Stimulated activated CD8-positive, alpha-beta memory T cell treated with anti-CD3 and anti-CD28 coated beads, Interleukin-15, amount 100 ng/mL, for 4 hours (primary cell): Measurements from ENCODE around the gene ZNF747.

Source experiments
- DNase-seq, 2 donors: peaks; one replicate each; pipeline ENCODE4 v3.0.0-alpha.2; 2020; ENCODE audit warnings: low read depth in 2 of 2

ZNF747 gene

DNA sequence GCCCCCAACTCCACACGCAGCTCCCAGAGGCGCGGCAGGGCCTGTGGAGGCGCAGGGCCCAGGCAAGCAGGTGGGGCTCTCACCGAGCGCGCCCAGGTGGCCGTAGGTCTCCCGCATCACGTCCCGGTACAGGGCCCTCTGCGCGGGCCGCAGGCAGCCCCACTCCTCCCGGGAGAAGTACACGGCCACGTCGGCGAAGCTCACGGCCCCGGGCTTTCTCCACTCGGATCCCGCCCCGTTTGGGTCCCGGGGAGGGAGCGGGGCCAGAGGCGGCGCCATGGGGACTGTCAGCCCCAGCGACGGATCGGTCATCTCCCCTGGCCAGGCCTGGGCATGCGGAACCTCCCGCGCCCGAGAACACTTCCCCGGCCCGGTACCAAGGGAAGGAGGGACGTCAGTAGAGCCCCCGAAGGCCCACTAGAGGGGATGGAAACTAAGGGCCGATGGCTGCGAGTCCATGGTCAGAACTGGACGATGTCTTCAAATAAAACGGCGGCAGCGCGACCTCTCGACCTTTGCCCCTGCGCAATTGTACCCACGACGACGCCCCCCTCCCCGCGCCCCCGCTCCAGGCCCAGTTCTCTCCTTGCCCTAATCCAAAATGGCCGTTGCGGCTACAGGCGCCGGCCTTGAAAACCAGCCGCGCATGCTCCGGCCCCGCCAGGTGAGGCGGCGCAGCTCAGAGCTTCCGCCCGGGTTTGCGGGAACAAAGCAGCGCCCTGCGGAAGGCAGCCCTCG is at the start of gene ZNF747:
Gene ZNF747, minus strand, starts transcription at position 491 of the 738 bp plus-strand sequence. Its CDS starts 179 bp downstream, at position 312.
- DNase-seq: peak; percentile 85 to 88

- DNase-seq: no peak
Observed at GRCh38 chr16:30582611-30583340, 48.1 kb upstream of the ZNF747 start.

DNA sequence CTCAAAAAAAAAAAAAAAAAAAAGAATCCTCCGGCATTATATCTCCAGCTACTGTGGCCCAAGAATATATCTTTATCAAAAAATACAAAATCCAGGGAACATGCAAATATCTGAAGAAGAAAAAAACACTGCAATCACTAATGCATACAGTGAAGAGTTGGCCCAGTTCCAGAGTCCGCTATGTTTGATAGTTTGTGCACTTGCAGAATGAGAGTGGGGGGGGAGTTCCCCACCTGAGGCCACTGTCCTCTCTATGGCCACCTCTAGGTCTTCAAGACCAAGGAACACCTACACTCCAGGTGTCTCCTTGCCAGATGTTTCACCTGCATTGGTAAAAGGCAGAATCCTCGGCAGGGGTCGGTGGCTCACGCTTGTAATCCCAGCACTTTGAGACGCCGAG is 46.8 kb upstream of the ZNF747 start:
- no peak for DNase-seq

DNA sequence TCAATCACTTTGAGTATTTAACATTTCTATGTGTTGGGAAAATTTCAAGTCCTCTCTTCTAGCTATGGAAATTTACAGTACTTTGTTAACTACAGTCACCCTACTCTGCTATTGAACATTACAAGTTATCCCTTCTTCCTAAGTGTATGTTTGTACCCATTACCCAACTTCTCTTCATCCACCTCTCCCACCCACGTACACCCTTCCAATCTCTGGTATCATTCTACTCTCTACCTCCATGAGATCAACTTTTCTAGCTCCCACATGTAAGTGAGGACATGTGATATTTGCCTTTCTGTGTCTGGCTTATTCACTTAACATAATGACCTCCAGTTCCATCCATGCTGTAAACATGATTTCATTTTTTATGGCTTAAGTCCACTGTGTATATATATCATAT is 40.0 kb upstream of the ZNF747 start:
- DNase-seq: no peak

GRCh38 chr16:30571445-30572322 is 37.0 kb upstream of the ZNF747 start, which contains the start of gene ZNF688:
Gene ZNF688 (minus strand): TSS chr16:30571714. CDS start chr16:30571629, 85 bp downstream.
- peak; percentile 85 to 96 for DNase-seq

DNA sequence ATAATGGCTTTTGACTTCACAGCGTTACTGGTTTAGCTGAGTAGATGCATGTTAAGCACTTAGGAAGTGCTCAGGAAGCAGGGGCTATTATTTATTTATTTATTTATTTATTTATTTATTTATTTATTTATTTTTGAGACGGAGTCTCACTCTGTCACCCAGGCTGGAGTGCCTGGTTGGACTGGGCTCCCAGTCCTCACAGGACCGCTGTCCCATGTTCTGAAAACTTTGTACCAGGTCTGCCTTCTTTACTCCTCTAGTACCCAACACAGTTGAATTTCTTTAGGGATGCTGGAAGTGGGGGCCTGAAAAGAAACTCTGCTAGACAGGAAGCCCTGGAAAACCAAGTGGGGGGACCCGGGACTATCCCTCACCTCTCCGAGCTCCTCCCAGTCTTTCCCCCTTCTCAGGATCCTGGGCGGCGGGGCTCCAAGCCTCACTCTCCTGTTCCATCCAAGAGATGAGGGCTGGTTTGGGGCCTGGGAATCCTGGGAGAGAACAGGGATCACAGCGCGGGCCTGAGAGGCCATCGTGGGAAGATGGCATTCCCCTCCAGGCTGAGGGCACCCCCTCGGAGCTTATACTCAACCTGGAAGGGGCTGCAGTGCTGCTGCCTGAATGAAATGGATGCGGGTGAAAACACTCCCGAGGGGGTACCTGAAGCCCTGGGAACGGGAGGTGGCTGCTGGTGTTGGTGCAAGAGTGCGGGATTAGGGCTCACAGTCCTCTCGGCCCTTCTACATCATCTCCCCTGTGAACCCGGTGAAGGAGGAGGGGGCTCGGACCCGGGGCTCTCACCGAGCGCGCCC is 36.2 kb upstream of the ZNF747 start:
- DNase-seq: no peak

DNA sequence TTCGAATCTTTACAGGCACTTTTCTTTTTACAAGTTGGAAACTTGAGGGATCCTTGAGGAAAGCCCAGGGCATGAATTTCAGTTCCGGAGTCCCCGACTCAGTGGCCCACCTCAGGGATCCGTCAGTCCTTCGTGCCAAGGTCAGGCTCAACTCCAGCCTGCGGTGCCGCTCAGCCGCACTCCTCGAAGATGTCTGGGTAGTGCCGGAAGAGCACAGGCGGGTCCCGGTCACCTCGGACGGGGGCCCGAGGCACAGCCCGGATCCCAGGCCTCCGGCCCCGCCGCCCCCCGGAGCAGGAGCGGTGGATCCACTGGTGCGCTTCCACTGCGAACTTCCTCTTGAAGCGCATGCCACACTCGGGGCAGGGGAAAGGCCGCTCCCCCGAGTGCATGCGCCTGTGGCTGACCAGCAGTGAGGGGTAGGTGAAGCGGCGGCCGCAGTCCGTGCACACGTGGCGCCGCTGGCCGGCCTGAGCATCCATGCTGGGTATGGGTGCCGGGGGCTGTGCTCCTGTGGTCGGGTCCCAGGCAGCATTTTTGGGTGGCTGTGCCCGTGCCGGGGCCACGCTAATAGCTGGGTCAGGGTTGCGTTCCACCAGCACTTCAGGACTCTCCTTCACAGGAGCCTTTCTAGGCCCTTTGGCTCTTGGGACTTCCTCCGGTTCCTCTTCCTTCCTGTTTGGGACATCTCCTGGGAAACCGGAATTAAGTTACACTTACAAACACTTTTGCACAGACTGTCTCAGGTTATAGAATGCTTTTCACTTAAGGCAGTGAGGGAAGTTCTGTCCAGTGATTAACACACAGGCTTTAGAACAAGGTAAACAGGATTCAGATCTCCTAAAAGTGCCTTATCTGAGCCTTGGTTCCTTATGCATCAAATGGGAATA is 35.3 kb upstream of the ZNF747 start:
- DNase-seq: no peak

DNA sequence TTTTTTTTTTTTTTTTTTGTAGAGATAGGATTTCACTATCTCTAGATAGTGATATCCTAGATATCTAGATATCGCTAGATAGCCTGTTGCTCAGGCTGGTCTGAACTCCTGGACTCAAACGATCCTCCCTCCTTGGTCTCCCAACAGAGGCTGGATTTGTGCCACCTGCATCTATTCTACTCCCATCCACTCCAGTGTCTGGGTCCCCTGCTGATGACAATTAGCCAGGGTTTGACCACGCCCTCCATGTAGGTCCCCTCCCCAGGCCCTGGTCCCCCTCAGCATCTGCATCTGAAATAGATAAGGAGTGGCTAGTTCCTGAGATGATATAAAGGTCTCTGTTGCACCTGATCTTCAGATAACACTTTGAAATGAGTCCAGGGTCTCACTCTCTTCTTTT is 34.6 kb upstream of the ZNF747 start:
- DNase-seq: no peak

GRCh38 chr16:30567991-30568638 is 33.5 kb upstream of the ZNF747 start:
- no peak for DNase-seq

DNA sequence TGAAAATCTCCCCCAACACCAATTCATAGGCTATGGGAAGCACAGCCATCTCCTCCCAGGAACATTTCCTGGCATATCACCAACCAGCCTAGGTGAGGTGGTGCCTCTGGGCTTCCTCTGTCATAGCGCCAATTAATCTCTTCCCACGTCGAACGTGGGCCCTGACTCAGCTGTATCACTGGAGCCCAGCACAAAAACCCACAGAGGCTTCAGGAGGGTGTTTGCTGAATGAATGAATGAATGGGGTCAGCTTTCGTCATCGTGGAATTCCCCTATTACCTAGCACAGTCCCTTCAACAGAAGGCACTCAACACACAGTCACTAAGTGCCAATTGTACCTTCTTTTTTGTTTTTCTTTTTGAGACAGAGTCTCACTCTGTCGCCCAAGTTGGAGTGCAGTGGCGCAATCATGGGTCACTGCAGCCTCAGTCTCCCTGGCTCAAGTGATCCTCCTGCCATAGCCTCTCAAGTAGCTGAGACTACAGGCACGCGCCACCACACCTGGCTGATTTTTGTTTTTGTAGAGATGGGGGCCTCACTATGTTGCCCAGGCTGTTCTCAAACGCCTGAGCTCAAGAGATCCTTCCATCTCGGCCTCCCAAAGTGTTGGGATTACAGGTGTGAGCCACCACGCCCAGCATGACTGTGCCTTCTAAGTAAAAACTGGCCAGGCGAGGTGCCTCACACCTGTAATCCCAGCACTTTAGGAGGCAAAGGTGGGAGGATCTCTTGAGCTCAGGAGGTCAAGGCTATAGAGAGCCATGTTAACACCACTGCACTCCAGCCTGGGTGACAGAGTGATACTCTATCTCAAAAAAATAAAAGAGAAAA is 32.7 kb upstream of the ZNF747 start:
- peak in 1 of 2 donors; percentile 57 for DNase-seq

GRCh38 chr16:30566531-30566930 is 31.9 kb upstream of the ZNF747 start:
- no peak for DNase-seq

DNA sequence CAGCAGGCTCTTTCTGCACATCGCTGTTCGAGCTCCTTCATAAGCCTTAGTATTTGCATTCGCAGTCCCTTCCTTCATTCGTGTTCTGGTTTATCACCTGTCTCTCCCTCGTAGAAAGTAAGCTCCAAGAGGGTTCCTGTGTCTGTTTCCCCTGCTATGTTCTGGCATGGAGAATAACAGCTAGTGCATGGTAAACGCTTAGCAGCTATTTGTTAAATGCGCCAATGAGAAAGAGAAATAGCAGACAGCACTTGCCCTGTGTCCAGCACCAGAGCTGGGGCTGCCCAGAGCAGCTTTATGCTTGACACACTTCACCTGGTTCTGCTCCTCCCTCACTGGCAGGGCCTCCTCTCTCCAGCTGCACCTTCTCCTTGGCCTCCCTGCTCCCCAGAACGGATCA is 31.3 kb upstream of the ZNF747 start:
- DNase-seq: no peak

DNA sequence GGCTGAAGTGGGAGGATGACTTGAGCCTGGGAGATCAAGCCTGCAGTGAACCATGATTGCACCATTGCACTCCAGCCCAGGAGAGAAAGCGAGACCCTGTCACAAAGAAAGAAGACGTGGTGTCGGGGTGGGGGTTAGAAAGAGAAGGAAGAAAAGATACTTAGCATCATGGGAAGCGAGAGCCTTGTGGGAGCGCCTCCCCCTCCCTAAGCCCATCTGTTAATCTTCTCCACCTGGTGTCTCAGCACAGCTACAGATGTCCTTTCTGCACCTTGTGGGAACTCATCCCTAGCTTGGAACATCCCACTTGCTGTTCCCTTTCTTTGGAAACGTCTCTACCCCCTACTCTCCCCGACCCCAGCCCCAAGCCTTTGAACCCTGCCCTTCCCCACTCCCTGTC is 30.9 kb upstream of the ZNF747 start:
- DNase-seq: no peak

DNA sequence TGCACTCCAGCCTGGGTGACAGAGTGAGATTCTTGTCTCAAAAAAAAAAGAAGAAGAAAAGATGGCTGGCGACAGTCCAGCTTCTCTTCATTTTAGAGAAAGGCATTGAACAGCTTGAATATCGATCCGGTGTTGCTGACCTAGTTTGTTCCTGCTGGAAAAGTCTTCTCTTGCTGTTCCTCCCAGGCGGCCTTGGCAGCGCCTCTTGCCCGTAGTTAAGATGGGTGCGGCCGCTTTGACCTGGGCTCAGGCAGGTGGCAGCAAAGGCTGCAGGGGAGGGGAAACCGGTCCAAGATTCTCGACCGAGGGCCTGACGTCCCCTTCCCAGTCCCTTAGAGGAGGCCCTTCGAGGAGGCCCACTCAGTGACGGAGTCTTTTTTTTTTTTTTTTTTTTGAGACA is 27.4 kb upstream of the ZNF747 start:
- no peak for DNase-seq

DNA sequence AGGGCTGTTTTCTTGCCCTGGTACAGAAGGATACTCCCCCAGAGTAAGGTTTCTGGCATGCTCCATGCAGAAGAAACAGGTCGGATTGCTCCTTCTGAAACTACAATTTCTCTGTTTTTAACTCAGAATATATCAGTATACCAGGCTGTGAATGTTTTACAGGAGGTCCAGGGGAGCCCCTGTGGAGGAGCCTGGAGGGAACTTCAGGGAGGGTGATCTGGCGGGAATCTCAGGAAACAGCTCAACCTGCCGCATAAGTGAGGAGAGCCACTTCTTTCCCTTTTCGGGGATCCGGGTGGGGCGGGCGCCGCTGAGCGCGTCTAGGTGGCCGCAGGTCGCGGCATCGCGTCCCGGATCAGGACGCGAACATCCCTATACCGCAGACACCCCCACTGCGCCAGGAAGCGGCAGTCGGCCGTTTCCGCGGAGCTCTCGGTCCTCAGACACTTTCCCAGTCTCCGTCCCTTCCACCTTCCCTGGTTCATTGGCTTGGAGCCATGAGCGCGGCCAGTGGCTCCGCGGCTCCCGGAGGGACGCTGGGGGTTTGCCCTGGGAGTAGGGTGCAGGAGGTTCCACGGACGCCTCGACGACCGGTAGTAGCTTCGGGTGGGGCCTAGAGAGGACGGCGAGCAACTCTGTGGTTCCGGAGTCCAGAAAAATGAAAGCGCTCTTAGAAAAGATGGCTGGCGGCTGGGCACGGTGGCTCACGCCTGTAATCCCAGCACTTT is 26.6 kb upstream of the ZNF747 start:
- DNase-seq: no peak

- DNase-seq: no peak
Observed at GRCh38 chr16:30559690-30560089, 25.0 kb upstream of the ZNF747 start.

DNA sequence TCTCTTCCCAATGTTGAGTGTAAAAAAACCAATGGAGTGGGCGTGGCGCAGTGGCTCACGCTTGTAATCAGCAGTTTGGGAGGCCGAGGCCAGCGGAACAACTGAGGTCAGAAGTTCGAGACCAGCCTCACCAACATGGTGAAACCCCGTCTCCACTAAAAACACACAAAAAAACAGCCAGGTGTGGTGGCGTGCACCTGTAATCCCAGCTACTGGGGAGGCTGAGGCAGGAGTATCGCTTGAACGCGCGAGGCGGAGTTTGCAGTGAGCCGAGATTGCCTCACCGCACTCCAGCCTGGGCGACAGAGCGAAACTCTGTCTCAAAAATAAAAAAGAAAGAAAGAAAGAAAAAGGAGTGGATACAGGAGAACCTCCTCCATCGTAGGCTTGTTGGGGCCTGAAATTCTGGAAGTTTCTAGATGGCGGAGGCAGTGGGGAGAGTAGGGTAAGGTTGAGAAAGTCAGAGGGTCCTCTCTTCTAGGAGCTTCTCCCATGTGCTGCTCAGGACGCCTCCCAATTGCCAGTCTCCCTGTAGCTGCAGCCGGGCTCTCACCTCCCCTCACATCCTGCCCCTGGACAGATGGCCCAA is 24.2 kb upstream of the ZNF747 start:
- DNase-seq: no peak
